GM06990 (cell line): ENCODE measurements around the gene CES5A.

Experiments
- DNase-seq: peaks from one replicate; pipeline ENCODE4 v3.0.0-alpha.2; 2011; ENCODE audit not compliant: insufficient read length; ENCODE audit errors: extremely low read depth
- H3K27me3 ChIP-seq: replicated peaks from 2 replicates; pipeline ENCODE4 v1.6.0; 2011; ENCODE audit warnings: low read length; ENCODE audit not compliant: control insufficient read depth, insufficient read depth
- H3K36me3 ChIP-seq: 2 replicates; pipeline ENCODE4 v1.5.1; 2011; ENCODE audit warnings: low read length; ENCODE audit not compliant: control insufficient read depth, insufficient read depth
- H3K4me3 ChIP-seq: replicated peaks from 2 replicates; pipeline ENCODE4 v1.5.1; 2011; ENCODE audit warnings: low read depth, mild to moderate bottlenecking, control low read depth, low read length
- TF ChIP-seq, protein P1 (sequence below): IDR thresholded peaks from 2 replicates; pipeline ENCODE4 v1.5.1; 2011; ENCODE audit warnings: low read length, control low read depth, mild to moderate bottlenecking, inconsistent platforms; ENCODE audit not compliant: insufficient read depth, poor library complexity, severe bottlenecking

Gene CES5A

DNA sequence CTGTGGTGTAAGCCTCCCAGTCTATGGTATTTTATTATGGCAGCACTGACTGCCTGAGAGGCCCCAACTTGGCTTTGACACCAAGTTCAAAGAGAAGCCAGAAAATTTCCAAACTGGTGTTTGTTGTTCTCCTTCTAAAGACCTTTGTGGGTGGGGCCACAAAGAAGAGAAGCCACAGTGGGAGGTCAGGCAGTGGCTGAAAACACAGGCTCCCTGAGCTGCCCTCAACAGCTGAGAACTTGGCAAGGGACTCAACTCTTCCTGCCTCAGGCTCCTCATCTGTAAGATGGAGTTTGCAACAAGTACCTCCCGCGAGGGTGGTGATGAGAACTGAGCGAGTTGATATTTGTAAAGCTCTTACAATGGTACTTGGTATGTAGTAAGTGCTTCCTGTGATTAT, 18.2 kb downstream of the CES5A start:
- H3K4me3 ChIP-seq = no peak overlapping the region
- TF ChIP-seq, protein P1, sequence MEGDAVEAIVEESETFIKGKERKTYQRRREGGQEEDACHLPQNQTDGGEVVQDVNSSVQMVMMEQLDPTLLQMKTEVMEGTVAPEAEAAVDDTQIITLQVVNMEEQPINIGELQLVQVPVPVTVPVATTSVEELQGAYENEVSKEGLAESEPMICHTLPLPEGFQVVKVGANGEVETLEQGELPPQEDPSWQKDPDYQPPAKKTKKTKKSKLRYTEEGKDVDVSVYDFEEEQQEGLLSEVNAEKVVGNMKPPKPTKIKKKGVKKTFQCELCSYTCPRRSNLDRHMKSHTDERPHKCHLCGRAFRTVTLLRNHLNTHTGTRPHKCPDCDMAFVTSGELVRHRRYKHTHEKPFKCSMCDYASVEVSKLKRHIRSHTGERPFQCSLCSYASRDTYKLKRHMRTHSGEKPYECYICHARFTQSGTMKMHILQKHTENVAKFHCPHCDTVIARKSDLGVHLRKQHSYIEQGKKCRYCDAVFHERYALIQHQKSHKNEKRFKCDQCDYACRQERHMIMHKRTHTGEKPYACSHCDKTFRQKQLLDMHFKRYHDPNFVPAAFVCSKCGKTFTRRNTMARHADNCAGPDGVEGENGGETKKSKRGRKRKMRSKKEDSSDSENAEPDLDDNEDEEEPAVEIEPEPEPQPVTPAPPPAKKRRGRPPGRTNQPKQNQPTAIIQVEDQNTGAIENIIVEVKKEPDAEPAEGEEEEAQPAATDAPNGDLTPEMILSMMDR = no peak
- H3K27me3 ChIP-seq = no peaks in the 10 kb centered on the region; the same call in 1 of the 2 replicates
- H3K36me3 ChIP-seq = no peaks in the 10 kb centered on the region
- DNase-seq = no peak

- no peaks in the 10 kb centered on the region for H3K27me3 ChIP-seq
- no peak for DNase-seq
- H3K4me3 ChIP-seq = no peak overlapping the region
- H3K36me3 ChIP-seq = no peaks in the 10 kb centered on the region
- TF ChIP-seq, protein P1 = no peak
Measured at GRCh38 chr16:55853114-55853513, 22.1 kb downstream of the CES5A start.

GRCh38 chr16:55849536-55849935, 25.6 kb downstream of the CES5A start:
- TF ChIP-seq, protein P1 = no peak
- Histone ChIP-seq H3K36me3 (no peaks in the 10 kb centered on the region), H3K4me3 (no peak overlapping the region), H3K27me3 (no peaks in the 10 kb centered on the region)
- DNase-seq = no peak

- TF ChIP-seq, protein P1 = no peak
- H3K36me3 ChIP-seq = no peaks in the 10 kb centered on the region
- H3K4me3 ChIP-seq = no peak overlapping the region
- H3K27me3 ChIP-seq = no peaks in the 10 kb centered on the region
- no peak for DNase-seq
Measured at GRCh38 chr16:55846598-55847346, 28.4 kb downstream of the CES5A start.

DNA sequence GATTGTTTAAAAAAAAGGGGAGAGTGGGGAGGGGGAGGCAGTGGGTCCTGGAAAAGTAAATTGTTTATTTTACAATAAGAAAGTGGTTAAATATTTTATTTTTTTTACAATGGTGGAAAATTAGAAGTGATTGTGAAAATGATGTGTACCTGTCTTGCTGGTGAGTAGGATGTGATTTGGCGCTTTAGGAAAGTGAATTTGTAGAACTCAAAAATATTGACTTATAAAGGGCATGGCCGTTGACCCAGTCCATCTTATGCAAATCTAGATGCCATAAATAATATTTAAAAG, 32.1 kb downstream of the CES5A start:
- H3K27me3 ChIP-seq = no peaks in the 10 kb centered on the region

More for the DNA sequence above, 32.1 kb downstream of the CES5A start:
- H3K36me3 ChIP-seq = no peaks in the 10 kb centered on the region
- H3K4me3 ChIP-seq = no peak overlapping the region
- no peak for DNase-seq
- TF ChIP-seq, protein P1 = no peak
